HepG2 (cell line): ENCODE measurements around the gene SHC3. TPM values are rescaled to one million over a fixed set of nuclear protein-coding genes. Genes with fewer than 3 reads are reported as not detected.

Experiments used
- ATAC-seq: fragments of 200-7000 bp; cut with Tn5 transposase; 3 replicates; pipeline ENCODE4 v1.9.1; 2020; ENCODE audit warnings: mild to moderate bottlenecking, moderate library complexity
- BruUV-seq: library from RNA; stranded (reverse); fragments of 400-500 nt; replicated peaks from 2 replicates; lab custom pipeline; 2021; lab: Mats Ljungman, UMichigan
- CTCF ChIA-PET: fragments of 300-600 bp; formaldehyde crosslinking; extraction: SDS; loops from one replicate; lab custom pipeline; 2021; ENCODE audit warnings: low total read pairs, inconsistent platforms, low intra/inter-chr PET ratio; lab: Yijun Ruan, JAX
- POLR2A ChIA-PET: fragments of 350-600 bp; sonication (Branson Sonifier 250); formaldehyde crosslinking; loops from one replicate; lab custom pipeline; 2020; ENCODE audit warnings: antibody characterized with exemption, inconsistent platforms; lab: Yijun Ruan, JAX
- DNase-seq: peaks from one replicate; pipeline ENCODE4 v3.0.0-alpha.2; 2015; ENCODE audit warnings: low spot score
- FAIRE-seq: peaks from 3 replicates; lab custom pipeline; 2011; peaks lifted over from hg19 to GRCh38; lab: Jason Lieb, UNC
- H2AFZ ChIP-seq: one replicate; pipeline ENCODE4 v1.6.1; 2011; ENCODE audit warnings: low read length, inconsistent platforms
- H3K27ac ChIP-seq: fragments of 300-600 bp; 3 replicates; pipeline ENCODE4 v1.8.0; 2011; ENCODE audit warnings: mixed run types, mild to moderate bottlenecking, mixed read lengths, low read length, inconsistent platforms; ENCODE audit not compliant: insufficient read depth; ENCODE audit errors: extremely low read length
- H3K27me3 ChIP-seq, 2 experiments: fragments of 200-600 bp in 1 of 2; 2 replicates in 1 of 2; 3 replicates in 1 of 2; pipeline versions ENCODE4 v1.6.0 to v1.8.0; 2011; ENCODE audit warnings: low read length in 2 of 2, mild to moderate bottlenecking in 2 of 2, moderate library complexity in 2 of 2, inconsistent platforms in 1 of 2; ENCODE audit not compliant: insufficient read depth in 2 of 2, control insufficient read depth in 1 of 2
- H3K36me3 ChIP-seq, 2 experiments: fragments of 200-600 bp in 1 of 2; replicated peaks in 1 of 2; 2 replicates in 1 of 2; 3 replicates in 1 of 2; pipeline versions ENCODE4 v1.5.1 to v1.8.0; 2011; ENCODE audit warnings: low read length in 2 of 2, inconsistent platforms in 1 of 2; ENCODE audit not compliant: insufficient read depth in 2 of 2, control insufficient read depth in 1 of 2
- H3K4me1 ChIP-seq: 2 replicates; pipeline ENCODE4 v1.5.1; 2012; ENCODE audit warnings: low read length, inconsistent platforms; ENCODE audit not compliant: insufficient read depth
- H3K4me2 ChIP-seq: 2 replicates; pipeline ENCODE4 v1.6.0; 2011; ENCODE audit warnings: low read depth, low read length, inconsistent platforms
- H3K4me3 ChIP-seq, 3 experiments: fragments of 200-600 bp in 1 of 3; sonication (generic), shearing (Covaris generic) in 1 of 3; replicated peaks in 1 of 3; 2 replicates each; pipeline ENCODE4 v1.5.1; 2011 to 2016; ENCODE audit warnings: low read length in 3 of 3, inconsistent platforms in 2 of 3, low read depth in 2 of 3, mild to moderate bottlenecking in 2 of 3, control low read depth in 1 of 3, mixed read lengths in 1 of 3; ENCODE audit not compliant: insufficient read depth in 1 of 3
- H3K79me2 ChIP-seq: one replicate; pipeline ENCODE4 v1.6.1; 2011; ENCODE audit warnings: low read length, inconsistent platforms; ENCODE audit not compliant: insufficient read depth
- H3K9ac ChIP-seq: 2 replicates; pipeline ENCODE4 v1.6.0; 2011; ENCODE audit warnings: mild to moderate bottlenecking, low read depth, low read length, inconsistent platforms; ENCODE audit not compliant: insufficient read depth
- H3K9me3 ChIP-seq: 2 replicates; pipeline ENCODE4 v1.5.1; 2012; ENCODE audit warnings: mild to moderate bottlenecking, low read length
- H4K20me1 ChIP-seq: 2 replicates; pipeline ENCODE4 v1.6.0; 2011; ENCODE audit warnings: inconsistent platforms, mild to moderate bottlenecking, low read length, moderate library complexity; ENCODE audit not compliant: insufficient read depth
- AHDC1 ChIP-seq: sonication (generic); formaldehyde crosslinking; IDR thresholded peaks from 2 replicates; pipeline ENCODE4 v1.5.1; 2020; ENCODE audit warnings: mild to moderate bottlenecking, missing genetic modification reagents, borderline replicate concordance
- NFIB ChIP-seq: sonication (generic); formaldehyde crosslinking; IDR thresholded peaks from 2 replicates; pipeline ENCODE4 v1.9.0; 2021; ENCODE audit warnings: missing genetic modification reagents, mild to moderate bottlenecking, borderline replicate concordance
- TSC22D2 ChIP-seq: sonication (generic); formaldehyde crosslinking; IDR thresholded peaks from 2 replicates; pipeline ENCODE4 v1.5.1; 2020; ENCODE audit warnings: missing genetic modification reagents, mild to moderate bottlenecking, borderline replicate concordance
- WGBS: methylation state at CpG from one replicate; pipeline ENCODE4 v1.1.6; 2017; ENCODE audit warnings: low lambda C conversion rate; 5-methylcytosine and 5-hydroxymethylcytosine counted together
- in situ Hi-C: cut with HindIII; loops from 2 replicates; pipeline ENCODE4 v1.10.0; 2017; ENCODE audit warnings: low pct_unique_long_range_greater_than_20kb; ENCODE audit not compliant: extremely low pct_ligation_motif_present
- intact Hi-C: fragments of 100-400 bp; cut with micrococcal nuclease; formaldehyde crosslinking; loops from one replicate; pipeline ENCODE4 v1.10.0; 2022; ENCODE audit not compliant: unreplicated experiment
- polyA plus RNA-seq, 8 experiments: library from polyadenylated mRNA; depleted of rRNA in 3 of 8; stranded (reverse) in 7 of 8; unstranded in 1 of 8; fragments of >200 nt; fragmentation: Illumina TruSeq in 4 of 8; extraction: Trizol in 4 of 8; gene quantifications; 2 replicates each; pipeline versions ENCODE4 v1.2.1 to v1.2.3, GENCODE V29; 2011 to 2016; ENCODE audit warnings: low read depth in 4 of 8, missing spikeins in 1 of 8, mixed read lengths in 1 of 8; ENCODE audit not compliant: insufficient read depth in 1 of 8
- total RNA-seq, 5 experiments: library from RNA; depleted of rRNA; stranded (reverse); fragments of >200 nt; fragmentation: Illumina TruSeq; extraction: Trizol; gene quantifications; 2 replicates each; pipeline ENCODE4 v1.2.3, GENCODE V29; 2016; ENCODE audit warnings: low read depth in 1 of 5
- TF ChIP-seq, protein P1 (sequence below): sonication (generic); formaldehyde crosslinking; IDR thresholded peaks from 2 replicates; pipeline ENCODE4 v1.4.0; 2020; ENCODE audit warnings: mild to moderate bottlenecking, missing genetic modification reagents

SHC3 gene
- total and polyA plus RNA-seq, 2 of the 13 experiments (the other 11 are each of a cell fraction or from before 2014, with no cell fraction given): 0.09 to 0.89 TPM

- no peak overlapping the region for H3K9ac ChIP-seq
- no peaks in the 10 kb centered on the region for H3K36me3 ChIP-seq
- POLR2A ChIA-PET: no interaction called here
- no peak for DNase-seq
- H3K79me2 ChIP-seq: no peaks in the 10 kb centered on the region
- no peak overlapping the region for H3K27ac ChIP-seq
- intact Hi-C loops (no loop called here), in situ Hi-C loops (no loop called here)
- H2AFZ ChIP-seq: no peak overlapping the region
- no peak for FAIRE-seq
- no peak for ATAC-seq
- H3K4me2 ChIP-seq: no peak overlapping the region
- BruUV-seq: no TSS peak
- no peaks in the 10 kb centered on the region for H3K9me3 ChIP-seq
- no peaks in the 10 kb centered on the region for H4K20me1 ChIP-seq
- 43% methylated on average over 6 of the region's 6 CpGs for WGBS
- H3K4me3 ChIP-seq: no peak overlapping the region
- CTCF ChIA-PET: no interaction called here
- H3K4me1 ChIP-seq: no peaks in the 10 kb centered on the region
- no peaks in the 10 kb centered on the region for H3K27me3 ChIP-seq
- TF ChIP-seq NFIB: no peak
- no peak for TF ChIP-seq AHDC1 (CRISPR knock-in tag)
- TF ChIP-seq TSC22D2: no peak
- TF ChIP-seq, protein P1, sequence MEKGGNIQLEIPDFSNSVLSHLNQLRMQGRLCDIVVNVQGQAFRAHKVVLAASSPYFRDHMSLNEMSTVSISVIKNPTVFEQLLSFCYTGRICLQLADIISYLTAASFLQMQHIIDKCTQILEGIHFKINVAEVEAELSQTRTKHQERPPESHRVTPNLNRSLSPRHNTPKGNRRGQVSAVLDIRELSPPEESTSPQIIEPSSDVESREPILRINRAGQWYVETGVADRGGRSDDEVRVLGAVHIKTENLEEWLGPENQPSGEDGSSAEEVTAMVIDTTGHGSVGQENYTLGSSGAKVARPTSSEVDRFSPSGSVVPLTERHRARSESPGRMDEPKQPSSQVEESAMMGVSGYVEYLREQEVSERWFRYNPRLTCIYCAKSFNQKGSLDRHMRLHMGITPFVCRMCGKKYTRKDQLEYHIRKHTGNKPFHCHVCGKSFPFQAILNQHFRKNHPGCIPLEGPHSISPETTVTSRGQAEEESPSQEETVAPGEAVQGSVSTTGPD (CRISPR knock-in tag): no peak
Measured at GRCh38 chr9:89052470-89053097, 126.0 kb downstream of the SHC3 start.
